Right forelimb (tissue), 1 donor: ENCODE data around the gene EFCAB13.

ENCODE experiments used
- DNase-seq: peaks from one replicate; pipeline ENCODE4 v3.0.0-alpha.2; 2018

The EFCAB13 gene

GRCh38 chr17:47292206-47292605, 31.5 kb upstream of the EFCAB13 start:
- DNase-seq, result no peak

- no peak for DNase-seq
Observed at GRCh38 chr17:47295037-47295873, 28.5 kb upstream of the EFCAB13 start.

GRCh38 chr17:47295874-47296255, 27.9 kb upstream of the EFCAB13 start:
- DNase-seq, result no peak

GRCh38 chr17:47297661-47298400, 25.9 kb upstream of the EFCAB13 start:
- no peak for DNase-seq

GRCh38 chr17:47298712-47299111, 25.0 kb upstream of the EFCAB13 start:
- DNase-seq, result no peak

GRCh38 chr17:47299239-47299910, 24.4 kb upstream of the EFCAB13 start:
- no peak for DNase-seq

GRCh38 chr17:47300718-47301117, 23.0 kb upstream of the EFCAB13 start:
- no peak for DNase-seq

- no peak for DNase-seq
Observed at GRCh38 chr17:47301161-47301560, 22.6 kb upstream of the EFCAB13 start.

- no peak for DNase-seq
Observed at GRCh38 chr17:47301831-47302230, 21.9 kb upstream of the EFCAB13 start.

- no peak for DNase-seq
Observed at GRCh38 chr17:47304186-47304585, 19.6 kb upstream of the EFCAB13 start.

GRCh38 chr17:47305302-47305923, 18.3 kb upstream of the EFCAB13 start:
- DNase-seq, result no peak

- no peak for DNase-seq
Observed at GRCh38 chr17:47310186-47310733, 13.5 kb upstream of the EFCAB13 start.

GRCh38 chr17:47311420-47311819, 12.3 kb upstream of the EFCAB13 start:
- DNase-seq, result no peak

- DNase-seq, result no peak
Observed at GRCh38 chr17:47315451-47316266, 8.1 kb upstream of the EFCAB13 start.

- no peak for DNase-seq
Observed at GRCh38 chr17:47316311-47316710, 7.4 kb upstream of the EFCAB13 start.

- DNase-seq, result no peak
Observed at GRCh38 chr17:47317119-47317518, 6.6 kb upstream of the EFCAB13 start.

GRCh38 chr17:47318197-47318918, 5.4 kb upstream of the EFCAB13 start:
- DNase-seq, result no peak

- no peak for DNase-seq
Observed at GRCh38 chr17:47320879-47321502, 2.8 kb upstream of the EFCAB13 start.

GRCh38 chr17:47324224-47325020, 667 bp downstream of the EFCAB13 start:
- peak; percentile 75 for DNase-seq

GRCh38 chr17:47325176-47325575, 1.4 kb downstream of the EFCAB13 start:
- no peak for DNase-seq
